ENCODE measurements around the gene CENPP. TPM values are rescaled to one million over a fixed set of nuclear protein-coding genes. Genes with fewer than 3 reads are reported as not detected.

The CENPP gene
- total RNA-seq, 2 experiments from 2014 or later: 23.3 to 31.6 TPM

DNA sequence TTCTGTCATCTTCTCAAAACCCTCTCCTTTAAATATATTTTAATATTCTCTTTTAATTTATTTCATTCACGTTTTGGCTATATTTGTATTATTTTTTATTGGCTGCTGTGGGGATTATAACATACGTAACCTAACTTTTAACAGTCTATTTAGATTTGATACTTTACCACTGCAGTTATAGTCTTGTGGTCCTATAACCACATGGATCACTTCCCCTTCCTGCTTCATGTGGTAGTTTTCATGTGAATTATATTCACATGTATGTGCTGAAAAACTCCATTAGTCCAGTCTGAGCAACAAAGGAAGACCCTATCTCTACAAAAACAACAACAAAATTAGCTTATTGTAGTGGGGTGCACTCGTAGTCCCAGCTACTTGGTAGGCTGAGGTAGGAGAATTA, 34.3 kb downstream of the CENPP start:
- ChIA-PET CTCF (interaction anchor here (0.8 kb wide), 1 partner anchor 35 kb away, joined by 3 read pairs; no protein-coding TSS in a partner anchor), POLR2A (no interaction called here)
- H3K27me3 Mint-ChIP-seq: no peaks in the 10 kb centered on the region
- no peak overlapping the region for H3K4me3 Mint-ChIP-seq
- DNase-seq: no peak
- H3K4me1 Mint-ChIP-seq: peaks cover 7% of the 10 kb centered on the region
- H3K36me3 Mint-ChIP-seq (ENCODE audit: low read depth): peaks cover 24% of the 10 kb centered on the region
- H3K27ac Mint-ChIP-seq: no peak overlapping the region
- H3K9me3 Mint-ChIP-seq: peaks cover 16% of the 10 kb centered on the region

DNA sequence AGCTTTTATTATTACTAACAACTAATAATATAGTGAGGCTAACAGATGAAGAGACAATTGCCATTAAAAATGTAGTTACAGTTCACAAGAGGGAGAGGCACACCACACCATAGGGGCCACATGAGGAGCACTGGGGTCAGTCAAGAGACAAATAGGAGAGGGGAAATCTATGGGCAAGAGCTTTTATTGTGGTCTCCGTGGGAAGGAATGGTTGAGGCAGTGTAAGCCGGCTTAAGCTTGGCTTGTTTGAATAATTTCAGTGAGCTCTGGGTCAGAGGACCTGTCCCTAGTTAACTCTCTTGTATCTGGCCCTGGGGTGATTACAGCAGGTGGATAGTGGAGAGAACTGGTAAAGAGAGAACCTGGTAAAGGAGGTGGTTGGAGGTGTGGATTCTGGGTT, 43.3 kb downstream of the CENPP start:
- no peaks in the 10 kb centered on the region for H3K27me3 Mint-ChIP-seq
- no peaks in the 10 kb centered on the region for H3K4me1 Mint-ChIP-seq
- no peak for DNase-seq
- ChIA-PET CTCF (interaction anchor here (0.6 to 1.1 kb wide), 3 partner anchors 8 to 45 kb away, joined by 3 to 5 read pairs (median 3); no protein-coding TSS in a partner anchor), POLR2A (interaction anchor here (0.6 kb wide), 1 partner anchor 47 kb away, joined by 3 read pairs; no protein-coding TSS in a partner anchor)
- peaks cover 31% of the 10 kb centered on the region for H3K36me3 Mint-ChIP-seq (ENCODE audit: low read depth)
- no peak overlapping the region for H3K4me3 Mint-ChIP-seq
- no peak overlapping the region for H3K27ac Mint-ChIP-seq
- H3K9me3 Mint-ChIP-seq: peaks cover 8% of the 10 kb centered on the region

DNA sequence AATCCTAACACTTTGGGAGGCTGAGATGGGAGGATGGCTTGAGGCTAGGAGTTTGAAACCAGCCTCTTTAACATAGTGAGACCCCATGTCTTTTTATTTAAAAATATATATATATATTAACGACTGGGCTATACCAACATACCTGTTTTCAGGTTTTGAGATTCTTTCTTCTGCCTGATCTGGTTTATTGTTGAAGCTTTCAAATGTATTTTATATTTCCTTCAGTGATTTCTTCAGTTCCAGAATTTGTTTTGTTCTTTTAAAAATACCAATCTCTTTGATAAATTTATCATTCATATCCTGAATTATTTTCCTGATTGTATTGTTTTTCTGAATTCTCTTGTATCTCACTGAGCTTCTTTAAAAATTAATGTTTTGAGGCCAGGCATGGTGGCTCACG, 47.4 kb downstream of the CENPP start:
- Mint-ChIP-seq H3K36me3 (ENCODE audit: low read depth) (peaks cover 34% of the 10 kb centered on the region), H3K4me3 (no peak overlapping the region), H3K27me3 (no peaks in the 10 kb centered on the region), H3K9me3 (peaks cover 10% of the 10 kb centered on the region), H3K27ac (no peak overlapping the region), H3K4me1 (peaks cover 8% of the 10 kb centered on the region)
- ChIA-PET CTCF (no interaction called here), POLR2A (no interaction called here)
- no peak for DNase-seq

DNA sequence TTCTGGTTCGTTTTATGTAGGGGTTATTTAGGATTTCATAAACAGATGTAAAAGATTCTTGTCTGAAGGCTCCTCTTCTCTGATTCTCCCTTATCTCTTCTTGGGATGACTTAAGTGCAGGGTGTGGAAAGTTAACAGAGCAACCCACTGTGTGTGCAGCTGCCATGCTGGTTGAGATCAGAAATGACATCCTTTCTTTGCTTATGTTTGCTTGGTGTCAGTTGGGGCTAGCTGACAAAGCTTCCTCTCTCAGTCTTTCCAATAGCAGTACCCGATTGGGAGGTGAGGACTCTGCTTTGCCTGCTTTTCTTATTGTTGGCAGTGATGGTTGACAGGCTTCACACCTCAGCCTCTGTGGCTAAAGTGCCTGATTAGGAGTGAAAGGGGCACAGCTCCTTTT, 52.1 kb downstream of the CENPP start:
- ChIA-PET CTCF (interaction anchor here (1.5 kb wide), 1 partner anchor 9 kb away, joined by 5 read pairs; no protein-coding TSS in a partner anchor), POLR2A (no interaction called here)
- no peak overlapping the region for H3K4me3 Mint-ChIP-seq
- H3K9me3 Mint-ChIP-seq: peaks cover 3% of the 10 kb centered on the region
- H3K4me1 Mint-ChIP-seq: peaks cover 24% of the 10 kb centered on the region
- H3K27ac Mint-ChIP-seq: peak overlapping the region; percentile 31
- DNase-seq: no peak
- peaks cover 26% of the 10 kb centered on the region for H3K36me3 Mint-ChIP-seq (ENCODE audit: low read depth)
- no peaks in the 10 kb centered on the region for H3K27me3 Mint-ChIP-seq

DNA sequence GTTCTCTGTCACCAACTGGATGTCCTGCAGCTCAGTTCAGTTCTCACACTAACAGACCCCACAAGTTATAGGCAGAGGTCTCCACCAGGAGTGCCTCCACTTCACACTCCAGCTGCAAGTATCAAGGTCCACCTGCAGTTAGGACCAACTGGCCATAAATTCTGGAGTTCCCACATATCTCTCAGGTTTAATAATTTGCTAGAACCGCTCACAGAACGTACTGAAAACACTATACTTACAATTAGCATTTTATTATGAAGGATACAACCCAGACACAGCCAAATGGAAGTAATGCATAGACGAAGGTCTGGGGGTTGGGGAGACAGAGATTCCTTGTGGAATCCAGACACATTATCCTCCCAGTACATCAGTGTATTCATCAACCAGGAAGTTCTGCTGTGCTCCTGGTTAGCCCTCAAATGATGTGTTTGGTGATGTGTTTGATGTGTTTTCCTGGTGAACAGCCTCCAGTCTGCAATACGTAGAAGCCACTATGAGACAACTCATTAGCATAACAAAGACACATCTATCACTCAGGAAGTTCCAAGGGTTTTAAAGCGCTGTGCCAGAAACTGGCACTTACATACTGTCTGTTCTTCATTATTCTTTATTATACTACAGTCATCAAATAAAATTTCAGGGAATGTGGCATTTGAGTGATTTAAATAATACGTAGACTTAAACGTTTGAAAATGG, 53.3 kb downstream of the CENPP start:
- POLR2A ChIA-PET: no interaction called here
- CTCF ChIA-PET: no interaction called here
- Mint-ChIP-seq H3K36me3 (ENCODE audit: low read depth) (peaks cover 21% of the 10 kb centered on the region), H3K4me1 (peaks cover 24% of the 10 kb centered on the region), H3K27me3 (no peaks in the 10 kb centered on the region), H3K27ac (peak overlapping the region; percentile 1), H3K4me3 (no peak overlapping the region), H3K9me3 (peaks cover 2% of the 10 kb centered on the region)
- DNase-seq: peak; percentile 17

DNA sequence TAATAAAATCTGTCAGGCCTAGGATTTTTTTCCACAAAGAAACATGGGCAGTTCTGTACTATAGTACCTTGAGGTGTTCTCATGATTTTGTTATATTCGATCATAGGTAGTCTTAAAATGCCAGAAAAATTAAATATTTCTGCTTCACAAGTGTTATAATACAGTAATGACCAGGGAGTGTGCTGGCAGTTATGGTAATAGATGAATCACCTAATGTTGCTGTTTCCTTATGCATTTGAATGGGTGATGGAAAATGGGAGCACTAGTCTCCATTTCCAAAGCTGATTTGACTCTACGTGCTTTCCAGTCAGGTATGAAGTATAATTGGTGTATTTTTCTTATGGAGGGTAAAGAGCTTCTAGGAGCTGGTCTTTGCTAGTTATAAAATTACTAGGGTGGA, 54.9 kb downstream of the CENPP start:
- Mint-ChIP-seq H3K27ac (no peak overlapping the region), H3K36me3 (ENCODE audit: low read depth) (peaks cover 11% of the 10 kb centered on the region), H3K27me3 (no peaks in the 10 kb centered on the region), H3K4me3 (no peak overlapping the region), H3K9me3 (peaks cover 2% of the 10 kb centered on the region), H3K4me1 (peaks cover 24% of the 10 kb centered on the region)
- POLR2A ChIA-PET: no interaction called here
- DNase-seq: no peak
- CTCF ChIA-PET: no interaction called here

DNA sequence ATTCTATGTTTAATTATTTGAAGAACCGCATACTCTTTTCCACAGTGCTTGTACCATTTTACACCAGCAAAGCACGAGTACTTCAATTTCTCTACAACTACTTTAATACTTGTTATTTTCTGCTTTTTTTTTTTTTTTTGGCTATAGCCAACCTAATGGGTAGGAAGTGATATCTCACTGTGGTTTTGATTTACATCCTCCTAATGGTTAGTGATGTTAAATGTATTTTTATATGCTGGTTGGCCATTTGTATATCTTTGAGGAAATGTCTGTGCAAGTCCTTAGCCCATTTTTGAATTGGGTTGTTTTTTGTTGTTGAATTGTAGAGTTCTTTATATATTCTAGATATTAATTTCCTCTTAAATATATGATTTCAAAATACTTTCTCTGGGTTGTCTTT, 56.0 kb downstream of the CENPP start:
- peaks cover 24% of the 10 kb centered on the region for H3K4me1 Mint-ChIP-seq
- H3K9me3 Mint-ChIP-seq: no peaks in the 10 kb centered on the region
- no peak overlapping the region for H3K4me3 Mint-ChIP-seq
- peaks cover 6% of the 10 kb centered on the region for H3K36me3 Mint-ChIP-seq (ENCODE audit: low read depth)
- H3K27ac Mint-ChIP-seq: no peak overlapping the region
- DNase-seq: no peak
- ChIA-PET CTCF (no interaction called here), POLR2A (no interaction called here)
- H3K27me3 Mint-ChIP-seq: no peaks in the 10 kb centered on the region

DNA sequence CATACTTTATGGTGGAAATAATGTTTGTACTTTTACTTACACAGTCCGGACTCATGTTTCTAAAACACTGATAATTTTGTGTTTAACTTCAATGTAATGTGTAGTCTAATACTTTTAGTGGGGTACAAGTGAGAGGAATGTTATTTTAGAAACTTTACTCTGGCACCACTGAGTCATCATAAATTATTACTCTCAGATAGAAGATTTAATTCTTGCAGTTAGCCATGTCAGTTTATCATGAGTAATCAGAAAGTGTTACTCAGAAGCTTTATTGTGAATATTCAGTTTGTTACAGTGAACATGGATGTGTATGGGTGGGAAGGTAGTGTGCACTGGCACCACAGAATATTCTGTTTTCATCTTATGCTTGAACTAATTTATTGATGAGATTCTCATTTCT, 58.6 kb downstream of the CENPP start:
- H3K36me3 Mint-ChIP-seq (ENCODE audit: low read depth): peaks cover 6% of the 10 kb centered on the region
- CTCF ChIA-PET: no interaction called here

DNA sequence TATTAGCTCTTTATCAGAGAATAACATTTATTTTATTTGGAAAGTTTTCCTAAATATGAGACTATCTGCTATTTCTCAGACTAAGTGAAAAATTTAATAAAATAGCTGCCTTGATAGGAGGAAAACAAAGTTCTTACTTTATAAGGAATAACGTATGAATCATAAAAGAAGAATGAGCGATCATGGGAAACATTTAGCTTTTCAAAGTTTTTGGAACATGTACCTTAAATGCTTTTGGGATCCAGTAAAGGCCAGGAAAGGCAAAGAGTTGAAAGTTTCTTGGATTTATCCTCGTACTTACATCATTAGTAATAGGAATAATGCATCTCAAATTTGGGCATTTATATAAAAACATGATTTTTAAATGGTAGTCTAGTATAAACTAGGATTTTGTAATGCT, 59.2 kb downstream of the CENPP start:
- Mint-ChIP-seq H3K9me3 (no peaks in the 10 kb centered on the region), H3K27ac (no peak overlapping the region), H3K4me1 (no peaks in the 10 kb centered on the region), H3K4me3 (no peak overlapping the region), H3K27me3 (no peaks in the 10 kb centered on the region), H3K36me3 (ENCODE audit: low read depth) (peaks cover 2% of the 10 kb centered on the region)
- POLR2A ChIA-PET: no interaction called here
- no peak for DNase-seq
- CTCF ChIA-PET: no interaction called here

More for the DNA sequence above, 58.6 kb downstream of the CENPP start:
- Mint-ChIP-seq H3K4me3 (no peak overlapping the region), H3K27me3 (no peaks in the 10 kb centered on the region), H3K27ac (no peak overlapping the region), H3K9me3 (no peaks in the 10 kb centered on the region), H3K4me1 (peaks cover 4% of the 10 kb centered on the region)
- DNase-seq: no peak
- POLR2A ChIA-PET: no interaction called here

DNA sequence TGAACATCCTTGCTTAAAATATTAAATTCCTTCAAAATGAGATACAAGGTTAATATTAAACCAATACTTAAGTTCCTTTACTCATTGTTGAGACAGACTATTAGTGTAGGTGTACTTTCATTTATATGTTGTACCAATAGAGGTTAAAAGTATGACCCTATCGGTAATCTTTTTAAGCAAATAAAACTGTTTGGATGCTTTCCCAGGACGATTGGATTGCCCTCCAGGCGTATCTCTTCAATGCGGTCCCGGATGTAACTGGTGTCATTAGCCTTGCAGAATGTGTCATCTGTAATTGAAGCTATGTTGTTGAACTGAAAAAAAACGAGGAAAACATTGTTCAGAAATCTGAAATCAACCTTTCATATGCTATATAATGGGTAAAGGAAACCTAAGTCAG, 59.7 kb downstream of the CENPP start:
- H3K27ac Mint-ChIP-seq: no peak overlapping the region
- peaks cover 2% of the 10 kb centered on the region for H3K36me3 Mint-ChIP-seq (ENCODE audit: low read depth)
- no peaks in the 10 kb centered on the region for H3K9me3 Mint-ChIP-seq
- ChIA-PET POLR2A (no interaction called here), CTCF (no interaction called here)
- no peaks in the 10 kb centered on the region for H3K4me1 Mint-ChIP-seq
- no peak for DNase-seq
- no peaks in the 10 kb centered on the region for H3K27me3 Mint-ChIP-seq
- no peak overlapping the region for H3K4me3 Mint-ChIP-seq

DNA sequence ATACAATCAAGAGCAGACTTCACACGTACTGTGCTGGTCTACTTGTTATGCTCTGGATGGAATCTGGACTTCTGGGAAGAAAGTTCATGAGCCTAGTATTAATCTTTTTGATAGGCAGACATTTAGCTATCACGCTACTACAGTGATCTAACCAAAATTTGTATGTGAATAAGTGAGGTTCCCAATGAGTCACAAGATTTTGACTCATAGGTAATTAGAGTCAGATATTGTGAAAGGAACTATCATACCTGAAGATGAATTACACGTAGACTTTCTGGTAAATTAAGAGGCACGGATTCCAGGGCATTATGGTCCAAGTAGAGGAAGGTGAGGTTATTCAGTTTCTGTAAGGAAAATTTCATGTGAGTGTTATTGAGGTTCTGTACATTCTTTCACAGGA, 60.2 kb downstream of the CENPP start:
- Mint-ChIP-seq H3K4me1 (no peaks in the 10 kb centered on the region), H3K27me3 (no peaks in the 10 kb centered on the region), H3K9me3 (no peaks in the 10 kb centered on the region), H3K27ac (no peak overlapping the region), H3K4me3 (no peak overlapping the region), H3K36me3 (ENCODE audit: low read depth) (peaks cover 2% of the 10 kb centered on the region)
- CTCF ChIA-PET: interaction anchor here (0.5 kb wide), 1 partner anchor 23 kb away, joined by 3 read pairs; no protein-coding TSS in a partner anchor
- POLR2A ChIA-PET: no interaction called here
- DNase-seq: no peak

DNA sequence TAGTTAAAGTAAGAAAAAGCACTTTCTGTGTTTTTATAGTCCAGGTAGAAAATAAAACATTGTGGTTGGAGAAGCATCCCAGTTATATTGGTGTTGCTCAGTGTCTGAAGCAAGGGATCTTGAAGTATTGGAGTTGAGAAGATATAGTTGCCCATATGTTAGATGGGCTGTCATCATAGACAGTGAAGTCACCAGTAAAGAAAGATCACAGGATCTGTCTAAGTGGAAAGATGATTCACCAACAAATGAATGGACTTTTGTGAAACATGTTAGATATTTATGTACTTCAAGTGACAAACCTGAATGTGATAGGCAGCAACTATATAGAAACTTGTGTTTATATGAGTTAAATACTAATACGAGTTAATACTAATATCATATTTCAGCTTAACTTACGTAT, 66.9 kb downstream of the CENPP start:
- ChIA-PET CTCF (interaction anchor here (0.6 kb wide), 1 partner anchor 253 kb away, joined by 3 read pairs; no protein-coding TSS in a partner anchor), POLR2A (no interaction called here)
- Mint-ChIP-seq H3K27ac (no peak overlapping the region), H3K4me1 (no peaks in the 10 kb centered on the region), H3K36me3 (ENCODE audit: low read depth) (no peaks in the 10 kb centered on the region), H3K9me3 (no peaks in the 10 kb centered on the region), H3K27me3 (no peaks in the 10 kb centered on the region), H3K4me3 (no peak overlapping the region)
- no peak for DNase-seq

DNA sequence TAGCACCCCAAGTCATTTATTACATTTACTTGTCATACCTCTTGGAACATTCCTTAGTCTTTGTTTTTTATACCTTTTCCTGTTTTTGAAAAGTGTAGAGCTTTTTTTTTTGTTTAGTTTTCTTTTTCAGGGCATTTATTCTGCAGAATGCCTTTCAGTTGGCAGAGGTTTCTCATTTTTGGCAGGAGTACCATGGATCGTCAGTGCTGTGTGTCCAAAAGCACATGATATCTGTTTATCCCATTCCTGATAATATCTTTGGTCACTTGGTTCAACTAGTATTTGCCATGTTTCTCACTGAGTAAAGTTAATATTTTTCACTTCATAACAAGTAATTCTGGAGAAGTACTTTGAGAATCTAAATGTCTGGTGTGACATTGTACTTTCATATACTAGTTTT, 67.9 kb downstream of the CENPP start:
- Mint-ChIP-seq H3K4me1 (no peaks in the 10 kb centered on the region), H3K9me3 (no peaks in the 10 kb centered on the region), H3K27me3 (no peaks in the 10 kb centered on the region), H3K27ac (no peak overlapping the region), H3K4me3 (no peak overlapping the region), H3K36me3 (ENCODE audit: low read depth) (peaks cover 1% of the 10 kb centered on the region)
- ChIA-PET POLR2A (no interaction called here), CTCF (interaction anchor here (0.6 kb wide), 1 partner anchor 141 kb away, joined by 4 read pairs; no protein-coding TSS in a partner anchor)
- no peak for DNase-seq

DNA sequence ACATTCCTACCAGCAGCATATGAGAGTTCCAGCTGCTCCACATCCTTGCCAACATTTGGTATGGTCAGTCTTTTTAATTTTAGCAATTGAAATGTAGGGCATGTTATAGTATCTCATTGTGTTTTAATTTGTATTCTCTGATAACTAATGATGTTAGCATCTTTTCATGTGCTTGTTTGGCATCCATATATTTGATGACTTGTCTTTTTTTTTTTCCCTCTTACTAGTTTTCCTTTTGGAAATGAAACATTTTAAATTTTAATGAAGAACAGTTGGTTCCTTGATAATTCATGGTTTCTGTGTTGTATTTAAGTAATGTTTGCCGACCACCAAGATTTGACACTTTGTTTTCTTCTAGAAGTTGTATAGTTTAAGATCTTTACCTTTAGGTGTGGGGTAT, 69.9 kb downstream of the CENPP start:
- H3K9me3 Mint-ChIP-seq: no peaks in the 10 kb centered on the region
- no peak overlapping the region for H3K4me3 Mint-ChIP-seq
- H3K36me3 Mint-ChIP-seq (ENCODE audit: low read depth): peaks cover 1% of the 10 kb centered on the region
- CTCF ChIA-PET: interaction anchor here (0.7 kb wide), 1 partner anchor 221 kb away, joined by 4 read pairs; no protein-coding TSS in a partner anchor
- no peaks in the 10 kb centered on the region for H3K27me3 Mint-ChIP-seq
- no peak for DNase-seq
- POLR2A ChIA-PET: no interaction called here
- H3K27ac Mint-ChIP-seq: no peak overlapping the region
- H3K4me1 Mint-ChIP-seq: no peaks in the 10 kb centered on the region

Measured in activated CD4-positive, alpha-beta T cell treated with anti-CD3 and anti-CD28 coated beads, Interleukin-2, amount 10 ng/mL, durations not matched to agents 7 days and 5 days (primary cell).